Bronchial epithelial cell (primary cell): Measurements from ENCODE around the gene LTBP1. TPM values are rescaled to one million over a fixed set of nuclear protein-coding genes. Genes with fewer than 3 reads are reported as not detected.
A peak's percentile ranks its signal among the peaks of the same experiment; 100 is the strongest.

Experiments
- DNase-seq: peaks from one replicate; pipeline ENCODE4 v3.0.0-alpha.2; 2010; ENCODE audit warnings: low read depth
- FAIRE-seq: peaks from 2 replicates; lab custom pipeline; 2011; peaks lifted over from hg19 to GRCh38; lab: Jason Lieb, UNC
- H3K27me3 ChIP-seq: 2 replicates; pipeline ENCODE4 v1.5.1; 2011; ENCODE audit warnings: low read length; ENCODE audit not compliant: control insufficient read depth, insufficient read depth
- H3K36me3 ChIP-seq: 2 replicates; pipeline ENCODE4 v1.5.1; 2011; ENCODE audit warnings: low read length; ENCODE audit not compliant: control insufficient read depth, insufficient read depth
- H3K4me3 ChIP-seq: 2 replicates; pipeline ENCODE4 v1.5.1; 2011; ENCODE audit warnings: mild to moderate bottlenecking, low read depth, low read length, control low read depth
- CTCF ChIP-seq: IDR thresholded peaks from 2 replicates; pipeline ENCODE4 v1.5.1; 2011; ENCODE audit warnings: mild to moderate bottlenecking, moderate library complexity, low read length, control low read depth, inconsistent platforms; ENCODE audit not compliant: insufficient read depth, severe bottlenecking
- total RNA-seq: library from RNA; depleted of rRNA; stranded (reverse); fragments of >200 nt; gene quantifications from 2 replicates; pipeline ENCODE4 v1.2.1, GENCODE V29; 2014

LTBP1 gene
- total RNA-seq, 1 donor from 2014 or later = 6.6 TPM

GRCh38 chr2:33135645-33136044 lies 188.9 kb downstream of the LTBP1 start:
- FAIRE-seq (no peak), DNase-seq (peak; percentile 10)
- H3K27me3 ChIP-seq = no peaks in the 10 kb centered on the region
- no peak overlapping the region for H3K4me3 ChIP-seq
- no peak for TF ChIP-seq CTCF
- H3K36me3 ChIP-seq = no peaks in the 10 kb centered on the region

GRCh38 chr2:33136056-33136455 lies 189.3 kb downstream of the LTBP1 start:
- TF ChIP-seq CTCF = no peak
- Histone ChIP-seq H3K4me3 (no peak overlapping the region), H3K27me3 (no peaks in the 10 kb centered on the region), H3K36me3 (no peaks in the 10 kb centered on the region)
- FAIRE-seq (no peak), DNase-seq (no peak)

GRCh38 chr2:33136566-33136965 lies 189.8 kb downstream of the LTBP1 start:
- Histone ChIP-seq H3K27me3 (no peaks in the 10 kb centered on the region), H3K36me3 (no peaks in the 10 kb centered on the region), H3K4me3 (no peak overlapping the region)
- DNase-seq (peak; percentile 48), FAIRE-seq (no peak)
- no peak for TF ChIP-seq CTCF

GRCh38 chr2:33137331-33137730 lies 190.6 kb downstream of the LTBP1 start:
- no peak for TF ChIP-seq CTCF
- H3K36me3 ChIP-seq = no peaks in the 10 kb centered on the region
- DNase-seq (no peak), FAIRE-seq (no peak)
- H3K4me3 ChIP-seq = no peak overlapping the region
- no peaks in the 10 kb centered on the region for H3K27me3 ChIP-seq

GRCh38 chr2:33139949-33140348 lies 193.2 kb downstream of the LTBP1 start:
- TF ChIP-seq CTCF = no peak
- FAIRE-seq (no peak), DNase-seq (no peak)
- Histone ChIP-seq H3K27me3 (no peaks in the 10 kb centered on the region), H3K36me3 (peaks cover 1% of the 10 kb centered on the region), H3K4me3 (no peak overlapping the region)

- no peak for FAIRE-seq
- no peak for TF ChIP-seq CTCF
- no peak for DNase-seq
- H3K4me3 ChIP-seq = no peak overlapping the region
- H3K36me3 ChIP-seq = peaks cover 1% of the 10 kb centered on the region
- H3K27me3 ChIP-seq = no peaks in the 10 kb centered on the region
These were observed 194.7 kb downstream of the LTBP1 start for GRCh38 chr2:33141476-33141875.
